ENCODE results near the gene VPS8.
"Not testable (repeated sequence)": the region's sequence is repeated elsewhere in the genome, so short reads cannot be mapped to it uniquely, and the experiment has no call there.

The VPS8 gene

GRCh38 chr3:184954851-184955250 lies 142.9 kb downstream of the VPS8 start:
- DNase-seq (ENCODE audit: low read depth); H3K27me3 ChIP-seq (replicated peaks; ENCODE audit: control insufficient read depth, insufficient read depth, low read length); H3K9ac ChIP-seq (ENCODE audit: low read length); H3K4me3 ChIP-seq (ENCODE audit: low read length); H3K9me3 ChIP-seq (ENCODE audit: control insufficient read depth, low read length): not testable (repeated sequence)
- Histone ChIP-seq H3K36me3 (ENCODE audit: control insufficient read depth, insufficient read depth, low read length, severe bottlenecking) (peaks cover 19% of the 10 kb centered on the region), H3K4me1 (ENCODE audit: control insufficient read depth, insufficient read depth, low read length) (peaks cover 14% of the 10 kb centered on the region)

GRCh38 chr3:184965639-184966430 lies 153.9 kb downstream of the VPS8 start:
- Histone ChIP-seq H3K9me3 (ENCODE audit: control insufficient read depth, low read length) (no peaks in the 10 kb centered on the region), H3K9ac (ENCODE audit: low read length) (no peak overlapping the region), H3K4me3 (ENCODE audit: low read length) (no peak overlapping the region), H3K36me3 (ENCODE audit: control insufficient read depth, insufficient read depth, low read length, severe bottlenecking) (peaks cover 29% of the 10 kb centered on the region), H3K27me3 (replicated peaks; ENCODE audit: control insufficient read depth, insufficient read depth, low read length) (no peaks in the 10 kb centered on the region), H3K4me1 (ENCODE audit: control insufficient read depth, insufficient read depth, low read length) (no peaks in the 10 kb centered on the region)
- no peak for DNase-seq (ENCODE audit: low read depth)

- no peak for DNase-seq (ENCODE audit: low read depth)
- Histone ChIP-seq H3K4me3 (ENCODE audit: low read length) (no peak overlapping the region), H3K27me3 (replicated peaks; ENCODE audit: control insufficient read depth, insufficient read depth, low read length) (no peaks in the 10 kb centered on the region), H3K9me3 (ENCODE audit: control insufficient read depth, low read length) (no peaks in the 10 kb centered on the region), H3K36me3 (ENCODE audit: control insufficient read depth, insufficient read depth, low read length, severe bottlenecking) (peaks cover 41% of the 10 kb centered on the region), H3K4me1 (ENCODE audit: control insufficient read depth, insufficient read depth, low read length) (no peaks in the 10 kb centered on the region), H3K9ac (ENCODE audit: low read length) (no peak overlapping the region)
Measured at GRCh38 chr3:184968115-184968514, 156.1 kb downstream of the VPS8 start.

- Histone ChIP-seq H3K9ac (ENCODE audit: low read length) (no peak overlapping the region), H3K27me3 (replicated peaks; ENCODE audit: control insufficient read depth, insufficient read depth, low read length) (no peaks in the 10 kb centered on the region), H3K9me3 (ENCODE audit: control insufficient read depth, low read length) (peaks cover 6% of the 10 kb centered on the region), H3K4me1 (ENCODE audit: control insufficient read depth, insufficient read depth, low read length) (no peaks in the 10 kb centered on the region), H3K4me3 (ENCODE audit: low read length) (no peak overlapping the region), H3K36me3 (ENCODE audit: control insufficient read depth, insufficient read depth, low read length, severe bottlenecking) (peaks cover 44% of the 10 kb centered on the region)
- DNase-seq (ENCODE audit: low read depth), result no peak
Measured at GRCh38 chr3:184970186-184970585, 158.2 kb downstream of the VPS8 start.

- Histone ChIP-seq H3K9me3 (ENCODE audit: control insufficient read depth, low read length) (peaks cover 6% of the 10 kb centered on the region), H3K9ac (ENCODE audit: low read length) (no peak overlapping the region), H3K36me3 (ENCODE audit: control insufficient read depth, insufficient read depth, low read length, severe bottlenecking) (peaks cover 10% of the 10 kb centered on the region), H3K4me3 (ENCODE audit: low read length) (no peak overlapping the region), H3K27me3 (replicated peaks; ENCODE audit: control insufficient read depth, insufficient read depth, low read length) (no peaks in the 10 kb centered on the region), H3K4me1 (ENCODE audit: control insufficient read depth, insufficient read depth, low read length) (no peaks in the 10 kb centered on the region)
- no peak for DNase-seq (ENCODE audit: low read depth)
Measured at GRCh38 chr3:184977796-184978195, 165.8 kb downstream of the VPS8 start.

GRCh38 chr3:184981071-184981470 lies 169.1 kb downstream of the VPS8 start:
- no peak overlapping the region for H3K4me3 ChIP-seq (ENCODE audit: low read length)
- DNase-seq (ENCODE audit: low read depth), result no peak
- H3K9ac ChIP-seq (ENCODE audit: low read length), result no peak overlapping the region
- no peaks in the 10 kb centered on the region for H3K4me1 ChIP-seq (ENCODE audit: control insufficient read depth, insufficient read depth, low read length)
- H3K9me3 ChIP-seq (ENCODE audit: control insufficient read depth, low read length), result no peaks in the 10 kb centered on the region
- H3K27me3 ChIP-seq (replicated peaks; ENCODE audit: control insufficient read depth, insufficient read depth, low read length), result no peaks in the 10 kb centered on the region
- peaks cover 10% of the 10 kb centered on the region for H3K36me3 ChIP-seq (ENCODE audit: control insufficient read depth, insufficient read depth, low read length, severe bottlenecking)

- Histone ChIP-seq H3K9ac (ENCODE audit: low read length) (no peak overlapping the region), H3K9me3 (ENCODE audit: control insufficient read depth, low read length) (no peaks in the 10 kb centered on the region), H3K27me3 (replicated peaks; ENCODE audit: control insufficient read depth, insufficient read depth, low read length) (no peaks in the 10 kb centered on the region), H3K4me1 (ENCODE audit: control insufficient read depth, insufficient read depth, low read length) (no peaks in the 10 kb centered on the region), H3K4me3 (ENCODE audit: low read length) (no peak overlapping the region), H3K36me3 (ENCODE audit: control insufficient read depth, insufficient read depth, low read length, severe bottlenecking) (peaks cover 10% of the 10 kb centered on the region)
- no peak for DNase-seq (ENCODE audit: low read depth)
Measured at GRCh38 chr3:184982076-184982475, 170.1 kb downstream of the VPS8 start.

GRCh38 chr3:184985586-184985985 lies 173.6 kb downstream of the VPS8 start:
- no peak overlapping the region for H3K4me3 ChIP-seq (ENCODE audit: low read length)
- H3K9ac ChIP-seq (ENCODE audit: low read length), result no peak overlapping the region
- H3K9me3 ChIP-seq (ENCODE audit: control insufficient read depth, low read length), result no peaks in the 10 kb centered on the region
- H3K27me3 ChIP-seq (replicated peaks; ENCODE audit: control insufficient read depth, insufficient read depth, low read length), result no peaks in the 10 kb centered on the region
- H3K4me1 ChIP-seq (ENCODE audit: control insufficient read depth, insufficient read depth, low read length), result no peaks in the 10 kb centered on the region
- DNase-seq (ENCODE audit: low read depth), result no peak
- peaks cover 10% of the 10 kb centered on the region for H3K36me3 ChIP-seq (ENCODE audit: control insufficient read depth, insufficient read depth, low read length, severe bottlenecking)

GRCh38 chr3:184986366-184986889 lies 174.5 kb downstream of the VPS8 start:
- DNase-seq (ENCODE audit: low read depth), result no peak
- Histone ChIP-seq H3K36me3 (ENCODE audit: control insufficient read depth, insufficient read depth, low read length, severe bottlenecking) (peaks cover 10% of the 10 kb centered on the region), H3K9me3 (ENCODE audit: control insufficient read depth, low read length) (no peaks in the 10 kb centered on the region), H3K27me3 (replicated peaks; ENCODE audit: control insufficient read depth, insufficient read depth, low read length) (no peaks in the 10 kb centered on the region), H3K4me3 (ENCODE audit: low read length) (no peak overlapping the region), H3K9ac (ENCODE audit: low read length) (no peak overlapping the region), H3K4me1 (ENCODE audit: control insufficient read depth, insufficient read depth, low read length) (no peaks in the 10 kb centered on the region)

- no peak for DNase-seq (ENCODE audit: low read depth)
- Histone ChIP-seq H3K36me3 (ENCODE audit: control insufficient read depth, insufficient read depth, low read length, severe bottlenecking) (peaks cover 34% of the 10 kb centered on the region), H3K27me3 (replicated peaks; ENCODE audit: control insufficient read depth, insufficient read depth, low read length) (no peaks in the 10 kb centered on the region), H3K4me3 (ENCODE audit: low read length) (no peak overlapping the region), H3K4me1 (ENCODE audit: control insufficient read depth, insufficient read depth, low read length) (no peaks in the 10 kb centered on the region), H3K9me3 (ENCODE audit: control insufficient read depth, low read length) (no peaks in the 10 kb centered on the region), H3K9ac (ENCODE audit: low read length) (no peak overlapping the region)
Measured at GRCh38 chr3:184993394-184993793, 181.4 kb downstream of the VPS8 start.

GRCh38 chr3:185003876-185004275 lies 191.9 kb downstream of the VPS8 start:
- not testable (repeated sequence) for H3K4me1 ChIP-seq (ENCODE audit: control insufficient read depth, insufficient read depth, low read length); H3K27me3 ChIP-seq (replicated peaks; ENCODE audit: control insufficient read depth, insufficient read depth, low read length); H3K9me3 ChIP-seq (ENCODE audit: control insufficient read depth, low read length); DNase-seq (ENCODE audit: low read depth); H3K9ac ChIP-seq (ENCODE audit: low read length); H3K4me3 ChIP-seq (ENCODE audit: low read length)
- H3K36me3 ChIP-seq (ENCODE audit: control insufficient read depth, insufficient read depth, low read length, severe bottlenecking), result peaks cover 22% of the 10 kb centered on the region

- no peaks in the 10 kb centered on the region for H3K27me3 ChIP-seq (replicated peaks; ENCODE audit: control insufficient read depth, insufficient read depth, low read length)
- no peak overlapping the region for H3K9ac ChIP-seq (ENCODE audit: low read length)
- H3K4me3 ChIP-seq (ENCODE audit: low read length), result no peak overlapping the region
- H3K9me3 ChIP-seq (ENCODE audit: control insufficient read depth, low read length), result peaks cover 4% of the 10 kb centered on the region
- no peaks in the 10 kb centered on the region for H3K4me1 ChIP-seq (ENCODE audit: control insufficient read depth, insufficient read depth, low read length)
- H3K36me3 ChIP-seq (ENCODE audit: control insufficient read depth, insufficient read depth, low read length, severe bottlenecking), result peaks cover 9% of the 10 kb centered on the region
- no peak for DNase-seq (ENCODE audit: low read depth)
Measured at GRCh38 chr3:185009650-185010049, 197.7 kb downstream of the VPS8 start.
